GM19238 (cell line): ENCODE data around the gene SMIM41.

ENCODE experiments used
- DNase-seq: peaks from one replicate; pipeline ENCODE4 v3.0.0; 2011; ENCODE audit warnings: low spot score; ENCODE audit not compliant: insufficient read length

Gene SMIM41

DNA sequence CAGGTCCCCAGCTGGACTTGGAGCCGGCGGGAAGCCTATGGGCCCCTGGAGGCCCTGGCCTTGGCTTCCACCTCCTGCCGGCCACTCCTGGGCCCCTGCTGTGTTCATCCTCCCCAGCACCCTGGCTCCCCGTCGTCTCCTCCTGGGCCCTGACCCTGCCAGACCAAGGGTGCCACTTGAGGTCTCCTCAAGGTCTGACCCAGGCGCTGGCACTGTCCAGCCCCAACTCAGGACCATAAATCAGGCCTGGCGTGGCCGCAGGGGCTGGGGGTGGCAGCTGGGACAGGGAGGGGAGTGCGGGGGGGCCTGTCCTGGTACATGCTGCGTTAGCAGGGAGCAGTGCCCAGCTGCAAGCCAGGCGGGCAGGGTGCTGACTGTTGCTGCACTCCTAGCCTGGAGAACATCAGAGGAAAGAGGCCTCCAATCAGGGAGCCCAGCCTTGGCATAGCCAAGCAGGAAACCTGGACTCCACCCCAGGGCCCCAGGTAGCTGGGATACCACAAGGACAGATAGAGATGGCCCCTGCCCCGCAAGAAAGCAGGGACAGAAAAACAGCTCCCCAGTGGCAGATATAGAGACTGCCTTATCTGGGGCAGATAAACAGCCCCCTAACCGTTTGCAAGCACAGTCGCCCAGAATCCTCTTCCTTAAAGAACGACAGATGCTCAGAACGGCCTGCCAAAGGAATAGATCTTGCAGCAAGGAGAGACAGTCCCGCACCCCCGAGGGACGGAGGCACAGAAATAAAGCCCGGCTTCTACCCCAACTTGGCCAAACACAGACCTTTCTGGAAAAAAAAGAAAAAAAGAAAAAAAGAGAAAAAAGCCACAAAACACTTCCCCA lies 16.2 kb upstream of the SMIM41 start:
- no peak for DNase-seq

DNA sequence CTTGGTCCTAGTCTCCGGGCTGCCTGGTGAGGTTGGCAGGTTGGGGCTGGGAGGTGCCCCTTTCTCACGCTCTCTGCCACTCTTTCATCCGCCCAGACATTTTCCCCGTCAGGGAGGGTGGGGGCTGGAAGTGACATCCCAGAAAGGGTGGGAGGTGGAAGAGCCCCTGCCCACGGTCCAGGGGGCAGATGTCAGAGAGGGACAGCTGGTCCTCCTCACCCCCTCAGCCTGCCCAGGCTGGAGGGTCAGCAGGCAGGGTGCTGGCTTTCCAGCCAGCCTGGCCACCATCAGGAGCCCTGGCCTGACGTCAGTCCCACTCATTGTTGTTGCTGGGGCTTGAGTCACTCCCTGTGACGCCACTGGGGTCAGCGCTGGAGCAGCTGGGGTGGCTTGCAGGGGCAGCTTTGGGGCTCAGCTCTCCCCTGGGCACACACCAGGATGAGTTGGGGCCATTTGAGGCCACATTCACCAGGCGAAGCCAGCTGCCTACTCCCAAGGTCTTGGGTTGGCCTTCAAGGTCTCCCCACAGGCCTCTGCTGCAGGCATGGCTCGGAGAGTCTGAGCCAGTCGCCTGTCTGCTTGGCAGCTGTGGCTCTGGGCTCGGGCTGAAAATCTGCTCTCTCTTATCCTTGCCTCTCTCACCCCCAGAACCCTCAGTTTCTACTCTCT lies 15.4 kb upstream of the SMIM41 start:
- no peak for DNase-seq

DNA sequence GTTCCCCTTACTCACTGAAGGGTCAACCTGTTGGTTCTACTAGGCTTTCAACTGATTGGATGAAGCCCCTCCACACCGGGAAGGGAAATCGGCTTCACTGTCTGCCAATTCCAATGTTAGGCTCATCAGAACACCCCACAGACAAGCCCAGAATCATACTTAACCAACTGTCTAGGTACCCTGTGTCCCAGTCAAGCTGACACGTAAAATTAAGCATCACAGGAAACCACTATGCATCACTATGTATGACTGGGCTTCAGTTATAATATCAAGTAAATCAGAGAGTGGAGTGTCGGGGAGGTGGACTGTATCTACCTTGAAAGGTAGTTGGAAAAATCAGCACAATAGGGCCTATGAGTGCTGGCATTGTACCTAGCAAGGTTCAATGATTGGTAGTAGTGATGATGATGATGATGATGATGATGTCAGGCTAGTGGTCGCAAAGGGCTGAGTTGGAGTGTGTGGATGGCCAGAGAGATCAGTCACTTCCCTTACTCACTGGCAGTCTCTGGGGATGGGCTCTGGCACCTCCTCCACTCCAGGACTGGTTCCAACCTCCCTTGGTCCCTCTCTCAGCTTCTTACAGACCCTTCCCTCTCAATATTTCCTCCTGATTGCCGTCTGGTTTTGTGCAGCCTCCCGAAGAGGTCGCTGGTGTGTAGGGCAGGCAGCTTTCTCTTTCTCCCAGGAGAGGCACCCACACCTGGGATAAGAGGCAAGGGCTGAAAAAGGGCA lies 13.0 kb upstream of the SMIM41 start:
- DNase-seq: no peak

DNA sequence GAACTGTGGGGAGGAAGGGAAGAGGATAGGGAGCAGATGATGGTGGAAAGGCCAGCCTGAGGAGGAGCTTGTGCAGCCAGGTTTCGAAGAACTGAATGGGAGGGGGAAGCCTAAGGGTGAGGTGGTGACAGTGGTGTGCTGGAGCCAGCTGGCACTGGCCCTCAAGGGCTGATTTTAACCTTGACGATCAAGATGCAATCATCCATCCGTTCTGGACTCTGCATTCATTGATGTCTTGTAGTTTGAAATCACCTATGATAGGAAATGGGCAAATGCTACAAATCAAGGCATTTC lies 12.5 kb upstream of the SMIM41 start:
- DNase-seq: no peak

DNA sequence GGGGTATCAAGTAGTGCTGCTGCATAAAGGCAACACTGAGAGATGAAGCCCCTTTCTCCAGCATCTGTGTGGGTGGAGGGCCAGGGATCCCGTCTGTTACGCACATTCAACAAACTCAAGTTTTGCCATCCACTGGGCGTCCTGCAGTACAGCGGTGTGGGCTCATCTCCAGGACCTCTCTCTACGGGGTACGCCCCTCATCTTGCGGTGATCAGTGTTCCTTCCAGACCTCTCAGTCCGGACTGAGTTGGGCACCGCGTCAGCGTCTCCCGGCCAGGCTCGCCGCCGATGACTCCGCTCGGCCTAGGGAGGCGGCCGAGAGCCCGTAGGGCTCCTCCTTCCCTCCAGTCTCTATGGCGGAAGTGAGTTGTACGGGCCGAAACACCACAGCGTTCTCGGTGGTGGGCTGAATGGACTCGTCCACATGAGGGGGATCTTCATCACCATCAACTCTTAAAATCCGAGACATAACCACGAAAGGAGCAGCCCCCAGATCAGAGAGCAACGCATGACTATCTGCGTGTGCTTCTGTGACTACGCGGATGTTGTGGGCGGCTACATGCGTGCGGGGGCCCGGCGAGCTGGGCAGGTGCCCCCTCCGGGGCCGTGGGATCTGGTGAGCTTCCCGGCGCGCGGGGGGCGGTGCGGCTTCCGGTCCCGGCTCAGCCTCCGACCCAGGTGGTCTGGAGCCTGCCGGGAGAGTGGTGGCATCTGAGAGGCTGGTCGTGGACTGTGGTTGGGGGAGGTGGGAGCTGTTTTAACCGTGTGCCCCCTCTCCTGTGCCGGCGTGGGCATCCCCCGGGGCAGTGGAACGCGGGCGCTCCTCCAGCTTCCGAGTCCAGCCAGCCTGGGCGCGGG lies 9.9 kb upstream of the SMIM41 start, which contains the start of gene ATG101:
ATG101 (plus strand) TSS at position 652 of the 858 bp plus-strand sequence. CDS start 3,673 bp downstream, outside the sequence.
- peak; percentile 98 for DNase-seq

DNA sequence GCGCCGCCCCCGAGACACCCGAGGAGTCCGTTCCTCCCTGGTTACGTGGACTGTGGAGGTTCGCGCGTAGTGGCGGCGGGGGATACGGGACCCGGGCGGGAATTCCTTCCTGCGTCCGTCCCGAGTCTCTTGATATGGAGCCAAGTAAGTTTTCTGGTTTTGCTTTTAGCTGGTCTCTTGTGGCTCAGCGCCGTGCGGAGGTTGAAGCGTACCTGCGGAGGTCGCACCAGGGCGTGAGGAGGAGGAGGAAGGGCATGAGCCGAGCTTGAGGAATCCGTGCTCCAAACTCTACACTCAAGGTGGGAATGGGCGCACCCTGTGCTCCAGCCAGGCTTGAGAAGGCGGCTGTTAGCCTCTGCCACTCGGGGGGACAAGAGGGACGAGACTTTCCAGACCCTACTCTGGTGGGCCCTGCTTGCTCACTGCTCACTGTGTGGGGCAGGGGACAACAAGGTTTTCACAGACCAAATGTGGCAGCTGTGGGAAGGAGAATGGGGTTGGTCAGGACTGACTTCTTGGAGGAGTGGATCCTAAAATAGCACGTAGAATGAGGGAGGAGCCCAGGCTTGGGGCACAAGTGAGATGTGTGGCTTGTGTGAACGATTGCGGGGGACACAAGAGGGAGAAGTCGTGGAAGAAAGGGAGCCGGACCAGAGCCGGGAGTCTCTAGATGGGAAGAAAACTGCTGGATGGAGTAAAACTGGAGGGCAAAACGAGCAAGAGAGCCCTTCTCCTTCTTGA lies 9.1 kb upstream of the SMIM41 start:
- DNase-seq: no peak

DNA sequence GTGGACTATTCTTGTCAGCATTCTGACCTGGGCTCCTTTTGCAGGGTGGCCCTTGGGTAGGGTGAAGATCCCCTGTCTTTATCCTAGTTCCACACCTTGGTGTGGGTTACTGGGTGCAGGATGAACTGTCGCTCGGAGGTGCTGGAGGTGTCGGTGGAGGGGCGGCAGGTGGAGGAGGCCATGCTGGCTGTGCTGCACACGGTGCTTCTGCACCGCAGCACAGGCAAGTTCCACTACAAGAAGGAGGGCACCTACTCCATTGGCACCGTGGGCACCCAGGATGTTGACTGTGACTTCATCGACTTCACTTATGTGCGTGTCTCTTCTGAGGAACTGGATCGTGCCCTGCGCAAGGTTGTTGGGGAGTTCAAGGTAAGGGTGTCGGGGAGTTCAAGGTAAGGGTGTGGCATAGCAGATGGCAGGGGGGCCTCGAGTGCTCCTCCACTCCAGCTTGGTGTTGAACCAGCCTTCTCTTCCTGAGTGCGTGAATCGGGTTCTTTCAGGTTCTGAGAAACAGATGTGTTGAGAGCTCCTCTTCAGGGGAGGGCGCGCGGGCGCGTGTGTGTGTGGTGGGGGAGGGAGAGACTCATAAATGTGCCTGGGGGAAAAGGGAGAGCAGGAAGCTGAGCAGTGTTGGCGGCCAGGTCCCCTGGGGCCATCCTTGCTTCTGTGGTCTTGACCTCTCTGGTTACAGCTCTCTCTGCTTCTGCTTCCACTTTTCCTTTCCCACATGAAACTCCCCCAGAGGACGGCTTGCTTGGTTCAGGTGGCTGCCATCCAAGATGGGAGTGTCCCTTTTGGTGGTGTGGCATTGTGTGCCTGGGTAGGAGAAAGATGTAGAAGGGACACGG lies 5.7 kb upstream of the SMIM41 start:
- DNase-seq: no peak

DNA sequence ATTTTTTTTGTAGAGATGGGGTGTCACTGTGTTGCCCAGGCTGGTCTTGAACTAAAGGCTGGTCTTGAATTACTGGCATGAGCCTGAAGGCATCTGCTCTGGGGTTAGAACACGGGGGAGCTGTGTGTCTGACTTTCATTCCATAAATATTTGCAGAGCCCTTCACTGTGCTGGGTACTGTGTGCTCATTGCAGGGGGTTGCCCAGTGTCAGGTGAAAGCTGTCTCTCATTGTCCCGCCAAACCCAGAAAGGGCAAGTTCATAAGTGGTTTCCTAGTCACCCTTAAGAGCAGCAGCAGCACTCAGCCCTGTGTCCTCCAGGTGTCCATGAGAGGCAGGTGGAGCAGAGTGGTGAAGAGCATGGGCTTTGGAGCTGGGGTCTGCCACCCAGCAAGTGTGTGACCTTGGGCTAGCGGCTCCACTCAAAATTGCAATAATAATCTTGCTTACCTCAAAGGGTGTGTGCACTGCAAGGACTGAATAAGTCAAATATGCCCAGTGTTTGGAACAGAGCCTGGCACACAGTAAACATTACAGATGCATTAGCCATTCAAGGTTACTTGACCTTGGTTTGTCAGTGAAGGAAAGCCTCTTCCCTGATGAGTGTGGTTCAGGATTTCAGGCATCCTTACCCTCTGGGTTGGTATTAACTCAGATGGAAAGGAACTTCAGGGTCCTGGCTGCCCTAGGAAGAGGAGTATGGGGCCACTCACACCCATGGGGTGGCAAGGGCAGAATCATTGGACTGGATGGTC lies 4.4 kb upstream of the SMIM41 start:
- no peak for DNase-seq

DNA sequence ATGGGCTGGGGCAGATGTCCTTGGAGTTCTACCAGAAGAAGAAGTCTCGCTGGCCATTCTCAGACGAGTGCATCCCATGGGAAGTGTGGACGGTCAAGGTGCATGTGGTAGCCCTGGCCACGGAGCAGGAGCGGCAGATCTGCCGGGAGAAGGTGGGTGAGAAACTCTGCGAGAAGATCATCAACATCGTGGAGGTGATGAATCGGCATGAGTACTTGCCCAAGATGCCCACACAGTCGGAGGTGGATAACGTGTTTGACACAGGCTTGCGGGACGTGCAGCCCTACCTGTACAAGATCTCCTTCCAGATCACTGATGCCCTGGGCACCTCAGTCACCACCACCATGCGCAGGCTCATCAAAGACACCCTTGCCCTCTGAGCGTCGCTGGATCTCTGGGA lies 2.7 kb upstream of the SMIM41 start:
- DNase-seq: no peak

DNA sequence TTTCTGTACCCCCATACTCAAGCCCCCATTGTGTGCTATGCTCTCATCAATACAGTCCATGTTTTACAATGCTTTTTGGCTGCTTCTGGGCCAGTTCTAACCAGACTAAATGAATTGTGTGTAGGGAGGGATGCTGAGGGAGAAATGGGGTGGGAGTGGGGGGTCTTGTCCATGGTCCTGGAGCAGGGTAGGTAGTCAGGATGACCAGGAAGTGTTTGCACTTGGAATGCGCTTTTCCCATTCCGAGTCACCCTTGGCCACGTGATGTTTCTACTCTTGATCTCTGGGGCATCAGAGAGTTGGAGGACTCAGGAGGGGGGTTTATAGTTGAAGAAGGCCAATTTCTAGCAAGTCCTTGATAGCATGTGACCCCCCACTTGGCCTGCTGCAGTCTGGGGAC lies 1.2 kb upstream of the SMIM41 start:
- DNase-seq: no peak

DNA sequence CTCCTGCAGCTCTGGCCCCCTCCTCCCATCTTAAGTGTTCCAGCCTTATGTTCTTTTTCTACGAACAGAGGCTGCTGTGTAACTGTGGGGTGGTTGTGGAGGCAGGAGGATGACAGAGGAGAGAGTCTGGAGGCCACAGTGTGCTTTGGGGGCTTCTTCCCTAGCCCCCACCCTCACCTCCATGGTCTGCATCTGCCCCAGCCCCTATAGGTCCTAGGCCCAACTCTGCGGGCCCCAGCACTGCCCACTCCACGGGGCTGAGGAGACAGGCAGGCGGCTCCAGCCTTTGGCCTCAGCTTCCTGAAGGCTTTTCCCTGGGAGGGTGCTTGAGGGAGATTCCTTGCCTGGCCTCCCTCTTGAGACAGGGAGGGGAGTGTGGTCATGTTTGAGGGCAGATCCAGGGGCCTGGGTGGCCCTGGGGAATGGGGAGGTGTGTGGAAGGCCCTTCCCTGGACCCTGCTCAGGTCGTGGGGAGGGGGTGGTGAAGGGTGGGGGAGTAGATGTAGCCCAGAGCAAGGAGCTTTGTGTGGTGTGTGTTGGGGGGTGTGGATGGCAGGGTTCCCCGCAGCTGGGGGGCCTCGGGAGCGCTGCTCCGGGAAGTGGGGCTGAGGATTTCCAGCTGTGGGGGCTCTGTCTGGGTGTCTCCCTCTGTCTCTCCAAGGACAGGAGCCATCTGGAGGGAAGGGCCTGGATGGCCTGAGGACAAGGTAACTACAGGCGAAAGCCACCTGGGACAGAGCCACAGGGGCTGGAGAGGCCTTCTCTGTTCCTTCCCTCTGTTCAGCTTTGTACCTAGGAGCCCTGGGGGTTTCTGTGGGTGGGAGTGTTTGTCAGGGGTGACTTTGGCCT lies 1.1 kb downstream of the SMIM41 start:
- DNase-seq: no peak

DNA sequence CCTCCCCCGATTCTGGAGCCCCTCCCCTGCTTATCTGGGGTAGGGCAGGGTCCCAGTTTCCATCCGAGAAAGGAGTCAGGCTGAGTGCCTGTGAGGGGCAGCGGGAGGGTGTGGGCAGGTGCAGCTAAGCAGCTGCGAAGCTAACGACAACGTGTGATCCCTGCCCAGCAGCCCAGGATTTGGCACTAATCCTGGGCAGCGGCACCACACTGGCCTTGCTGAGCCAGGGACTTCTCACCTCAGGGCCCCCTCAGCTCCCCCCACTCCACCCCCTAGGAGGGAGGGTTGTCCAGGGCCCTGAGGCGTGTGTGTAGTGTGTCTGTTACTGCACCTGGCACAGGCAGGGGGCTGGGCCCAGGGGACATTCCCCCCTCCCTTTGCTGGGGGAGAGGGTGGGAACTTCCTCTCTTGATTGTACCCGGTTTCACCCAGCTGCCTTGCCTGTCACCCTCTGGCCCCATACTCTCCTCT lies 1.8 kb downstream of the SMIM41 start:
- peak; percentile 70 for DNase-seq

DNA sequence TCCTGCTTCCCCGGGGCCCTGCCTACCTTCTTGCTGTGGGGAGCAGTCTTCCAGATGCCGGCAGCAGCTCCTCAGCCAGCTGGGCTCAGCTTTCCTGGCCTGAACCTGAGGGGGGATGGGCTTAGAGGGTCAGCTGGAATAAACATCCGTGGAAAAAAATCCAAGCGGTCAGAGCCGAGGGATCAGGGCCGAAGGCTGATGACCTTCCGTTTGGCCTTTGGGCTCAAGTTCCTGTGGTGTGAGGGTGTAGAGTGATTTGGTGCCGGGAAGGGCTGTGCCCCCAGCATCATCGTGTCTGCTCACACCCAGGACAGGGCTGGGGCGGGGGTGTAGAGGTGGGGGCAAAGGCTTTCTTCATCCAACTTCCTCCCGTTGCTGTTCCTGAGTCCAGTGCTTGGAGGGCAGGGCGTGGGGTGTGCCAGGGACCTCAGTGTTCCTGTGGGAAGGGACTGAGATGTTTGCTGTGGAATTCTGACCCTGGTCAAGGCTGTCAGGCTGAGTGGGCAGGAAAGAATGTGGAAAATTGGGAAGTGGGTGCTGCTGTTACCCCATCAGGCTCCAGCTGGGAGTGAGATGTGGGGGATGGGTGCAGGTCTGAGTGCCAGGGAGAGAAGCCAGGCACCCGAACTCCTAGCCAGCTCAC lies 2.6 kb downstream of the SMIM41 start:
- no peak for DNase-seq

DNA sequence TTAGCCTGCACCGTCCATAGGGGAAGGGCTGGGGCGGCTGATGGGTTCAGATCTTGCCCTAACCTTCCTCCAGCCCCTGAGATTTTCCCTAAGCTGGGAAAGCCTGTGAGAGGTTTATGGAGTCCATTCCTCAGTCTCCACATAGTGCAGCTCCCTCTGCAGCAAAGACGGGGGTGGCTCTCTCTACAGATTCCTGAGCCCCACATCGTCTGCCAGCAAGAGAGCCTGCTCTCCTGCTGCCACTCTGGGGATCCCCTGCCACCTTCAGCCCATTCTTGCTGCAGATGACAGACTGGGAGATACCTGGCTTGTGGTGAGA lies 3.1 kb downstream of the SMIM41 start:
- DNase-seq: no peak

DNA sequence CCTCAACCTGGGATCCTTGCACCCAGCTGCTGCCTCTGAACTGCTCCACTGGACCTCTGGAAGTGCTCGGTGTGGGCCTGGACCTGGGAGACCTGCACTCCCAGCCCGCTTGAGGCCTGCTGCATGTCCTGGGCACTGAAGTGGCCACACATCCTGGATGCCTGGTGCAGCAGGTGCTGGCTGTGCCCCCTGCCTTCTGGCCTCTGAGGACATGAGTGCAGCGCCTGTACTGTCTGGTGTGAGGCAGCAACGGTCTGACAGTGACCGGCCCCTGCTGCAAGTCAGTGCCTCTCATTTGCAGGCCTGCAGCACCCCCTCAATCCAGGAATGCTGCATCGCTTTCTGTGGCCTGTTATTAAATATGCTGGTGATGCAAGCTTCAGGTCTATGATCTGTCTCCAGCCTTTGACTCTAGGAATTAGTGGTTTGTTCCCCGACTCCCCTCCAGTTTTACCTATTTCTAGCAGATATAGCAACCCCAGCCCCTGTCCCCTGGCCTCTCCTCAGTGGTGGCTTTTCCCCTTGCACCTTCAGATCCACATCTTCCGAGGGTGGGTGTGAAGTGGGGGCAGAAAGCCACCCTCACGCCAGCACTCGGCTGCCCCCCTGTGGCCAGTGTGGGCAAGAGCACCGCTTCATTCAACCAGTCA lies 3.6 kb downstream of the SMIM41 start:
- DNase-seq: peak; percentile 84

DNA sequence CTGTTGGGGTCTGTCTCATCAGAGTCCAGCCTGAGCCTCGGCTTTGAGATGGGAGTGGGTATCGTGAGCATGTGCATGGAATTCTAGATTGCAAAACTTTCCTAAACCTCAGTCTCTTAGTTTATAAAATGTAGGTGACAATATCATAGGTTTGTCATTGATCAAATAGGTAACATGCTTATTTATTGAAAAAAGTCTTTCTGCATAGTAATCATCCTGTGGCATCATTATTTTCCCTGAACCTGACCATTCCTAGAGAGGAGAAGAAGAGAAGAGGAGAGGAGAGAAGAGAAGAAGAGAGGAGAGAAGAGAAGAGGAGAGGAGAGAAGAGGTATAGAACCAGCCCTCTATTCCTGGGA lies 4.1 kb downstream of the SMIM41 start:
- DNase-seq: no peak

DNA sequence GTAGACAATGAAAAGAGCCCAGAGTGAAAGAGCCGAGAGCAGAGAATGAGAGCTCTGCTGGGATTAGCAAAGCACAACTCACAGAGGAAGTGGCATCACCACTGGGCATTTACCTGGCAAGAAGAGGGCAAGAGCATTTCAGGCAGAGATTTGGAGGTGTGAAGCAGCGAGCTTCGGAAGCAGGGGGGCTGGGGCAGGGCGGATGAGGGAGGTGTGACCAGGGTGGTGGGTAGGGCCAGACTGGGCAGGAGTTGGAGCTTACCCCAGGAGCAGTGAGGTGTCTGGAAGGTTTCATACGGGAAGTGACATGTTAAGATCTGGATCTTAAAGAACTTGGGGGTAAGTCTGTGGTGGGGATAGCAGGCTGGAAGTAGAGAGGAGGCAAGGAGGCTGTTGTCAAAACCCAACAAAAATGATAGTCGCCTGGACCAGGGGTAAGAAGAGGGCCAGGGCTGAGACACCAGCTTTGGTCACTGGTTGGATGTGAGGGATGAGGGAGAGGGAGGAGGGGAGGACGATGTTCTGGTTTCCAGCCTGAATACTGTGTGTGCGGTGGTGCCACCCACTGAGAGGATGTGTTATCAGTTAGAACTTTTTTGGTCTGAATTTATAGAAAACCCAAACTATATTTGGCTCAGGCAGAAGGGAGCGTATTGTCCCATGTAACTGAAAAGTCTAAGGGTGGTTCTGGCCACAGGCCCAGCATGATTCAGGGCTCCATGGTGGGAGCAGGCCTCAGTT lies 5.2 kb downstream of the SMIM41 start:
- DNase-seq: no peak
